ENCODE results near the gene DLG2.

The DLG2 gene

GRCh38 chr11:84763931-84764330 lies 863.2 kb downstream of the DLG2 start:
- DNase-seq (ENCODE audit: low spot score), result no peak

GRCh38 chr11:84757711-84758110 lies 869.4 kb downstream of the DLG2 start:
- no peak for DNase-seq (ENCODE audit: low spot score)

- no peak for DNase-seq (ENCODE audit: low spot score)
These were observed 875.8 kb downstream of the DLG2 start for GRCh38 chr11:84751371-84751770.

DNA sequence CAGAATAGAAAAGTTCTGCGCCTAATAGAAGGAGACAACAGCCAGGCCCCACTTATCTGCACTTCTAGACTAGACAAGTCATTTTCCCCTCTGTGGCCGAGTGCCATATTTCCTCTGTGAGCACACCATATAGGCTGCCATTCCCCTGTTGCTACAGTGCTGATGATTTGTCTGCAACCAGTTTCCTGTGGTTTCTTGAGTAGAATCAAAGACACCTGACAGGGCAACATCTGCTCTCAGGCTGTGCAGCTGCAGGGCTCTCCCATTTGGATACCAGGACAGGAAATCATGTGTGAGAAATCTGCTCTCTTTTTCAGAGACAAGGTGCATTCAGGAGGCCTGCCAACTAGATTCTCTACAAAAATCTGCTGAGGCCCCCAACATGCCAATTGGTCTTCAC lies 879.3 kb downstream of the DLG2 start:
- no peak for DNase-seq (ENCODE audit: low spot score)

DNA sequence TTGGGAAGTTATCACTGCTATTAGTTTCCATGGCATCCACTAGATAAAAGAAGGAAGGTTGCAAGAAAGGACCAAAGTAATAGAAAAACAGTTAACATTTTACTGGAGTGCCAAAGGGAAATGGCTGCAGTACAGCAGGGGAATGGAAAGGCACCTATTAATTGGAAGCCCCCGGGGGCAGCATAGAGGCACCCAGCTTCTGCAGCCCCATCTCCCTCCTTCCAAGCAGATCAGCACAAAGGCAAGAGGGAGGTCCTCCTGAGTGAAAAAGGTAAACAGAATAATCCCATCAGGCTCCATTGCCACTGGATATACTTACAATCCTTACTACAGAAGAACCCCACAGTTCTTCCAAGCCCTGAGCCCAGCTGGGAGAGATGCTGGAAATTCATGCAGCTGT lies 887.1 kb downstream of the DLG2 start:
- DNase-seq (ENCODE audit: low spot score), result no peak

DNA sequence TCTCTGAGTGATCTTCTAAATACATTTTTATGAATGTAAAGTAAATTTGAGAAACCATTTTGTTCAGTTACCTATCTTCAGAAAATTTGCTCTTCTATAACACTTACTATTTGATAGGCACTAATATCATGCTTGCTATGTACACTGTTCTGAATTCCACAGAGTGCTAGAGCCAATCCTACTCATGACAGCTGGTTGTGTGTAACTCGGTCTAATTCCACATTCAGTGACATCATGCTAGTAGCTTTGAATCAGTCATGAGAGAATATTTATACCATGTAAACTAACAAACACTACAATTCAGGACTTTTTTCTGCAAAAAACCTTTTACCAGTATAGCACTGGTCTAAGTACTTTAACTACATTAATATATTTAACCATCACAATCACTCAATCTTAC lies 902.9 kb downstream of the DLG2 start:
- DNase-seq (ENCODE audit: low spot score), result no peak

DNA sequence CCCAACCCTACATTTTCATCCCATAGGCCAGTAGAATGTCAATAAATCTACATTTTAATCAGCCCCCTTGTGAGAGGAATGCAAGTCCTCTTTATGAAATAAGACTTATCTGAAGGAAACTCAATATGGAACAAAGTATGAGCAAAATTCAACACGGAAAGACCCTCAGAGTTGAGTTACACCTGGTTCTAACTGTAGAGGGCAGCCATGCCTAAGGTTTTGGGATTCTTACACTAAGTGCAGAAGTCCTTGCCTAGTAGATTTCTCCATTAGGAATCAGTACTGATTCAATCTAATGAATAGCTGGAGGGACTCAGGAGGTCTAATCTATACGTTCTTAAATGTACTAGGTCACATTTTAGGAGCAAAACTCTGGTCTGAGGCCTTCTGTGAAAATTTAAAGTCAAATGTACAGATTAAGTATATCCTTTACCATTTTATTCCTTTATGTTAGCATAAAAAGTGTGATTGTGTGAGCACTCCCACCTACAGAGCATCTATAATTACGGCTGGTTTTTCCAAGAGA lies 904.5 kb downstream of the DLG2 start:
- no peak for DNase-seq (ENCODE audit: low spot score)

GRCh38 chr11:84721561-84721961 lies 905.6 kb downstream of the DLG2 start:
- no peak for DNase-seq (ENCODE audit: low spot score)

GRCh38 chr11:84720706-84721402 lies 906.3 kb downstream of the DLG2 start:
- peak; percentile 39 for DNase-seq (ENCODE audit: low spot score)

GRCh38 chr11:84719935-84720577 lies 907.1 kb downstream of the DLG2 start:
- peak; percentile 17 for DNase-seq (ENCODE audit: low spot score)

DNA sequence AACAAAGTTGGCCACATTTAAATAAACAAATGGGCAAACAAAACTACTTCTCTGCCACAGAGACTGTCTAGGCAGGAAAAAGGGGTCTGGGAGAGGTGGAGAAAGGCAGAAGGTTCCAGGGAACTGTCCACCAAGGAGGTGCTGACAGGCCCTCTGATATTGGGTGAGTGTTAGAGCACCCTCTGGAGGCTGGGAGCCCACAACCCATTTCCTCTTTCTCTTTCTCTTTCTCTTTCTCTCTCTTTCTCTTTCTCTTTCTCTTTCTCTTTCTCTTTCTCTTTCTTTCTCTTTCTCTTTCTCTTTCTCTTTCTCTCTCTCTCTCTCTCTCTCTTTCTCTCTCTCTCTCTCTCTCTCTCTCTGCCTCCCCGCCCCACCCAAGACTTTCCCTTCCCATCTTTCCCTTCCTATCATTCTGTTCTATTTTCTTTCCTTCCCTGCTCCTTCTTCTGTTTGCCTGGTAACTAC lies 912.8 kb downstream of the DLG2 start:
- peak; percentile 49 for DNase-seq (ENCODE audit: low spot score)

DNA sequence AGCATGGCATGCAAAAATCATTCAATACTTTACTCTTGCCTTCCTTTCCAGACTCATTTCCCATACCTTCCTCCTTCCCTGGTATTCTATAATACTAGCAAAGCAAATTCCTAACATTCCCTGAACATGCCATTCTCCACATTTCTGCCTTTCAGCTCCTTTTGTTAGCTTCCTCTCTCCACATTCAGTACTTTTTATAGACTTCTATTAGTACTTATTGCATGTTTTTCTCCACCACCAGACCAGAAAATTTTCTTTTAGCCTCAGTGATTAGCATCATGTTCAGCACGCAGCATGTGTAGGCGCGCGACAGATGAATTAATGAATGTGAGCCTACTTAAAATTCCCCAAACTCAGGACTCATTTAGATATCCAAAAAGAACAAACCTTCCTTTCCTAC lies 935.3 kb downstream of the DLG2 start:
- no peak for DNase-seq (ENCODE audit: low spot score)

DNA sequence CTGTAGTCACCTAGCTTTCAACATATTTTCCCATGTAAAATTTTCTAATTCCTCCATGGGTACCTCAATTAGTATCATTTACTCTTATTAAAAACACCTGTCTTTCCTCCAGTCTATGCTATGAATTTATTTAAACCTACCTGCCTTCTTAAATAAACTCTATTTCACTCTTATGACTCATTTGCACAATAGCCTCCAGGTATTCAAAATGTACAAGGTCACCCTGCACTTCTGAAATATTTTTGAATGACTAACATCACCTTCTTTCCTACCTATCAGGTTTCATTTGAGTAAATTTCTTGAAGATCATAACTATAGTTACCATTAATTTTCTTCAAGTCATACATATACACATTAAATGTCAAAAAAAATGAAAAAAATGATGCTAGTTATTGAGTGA lies 939.7 kb downstream of the DLG2 start:
- DNase-seq (ENCODE audit: low spot score), result no peak

DNA sequence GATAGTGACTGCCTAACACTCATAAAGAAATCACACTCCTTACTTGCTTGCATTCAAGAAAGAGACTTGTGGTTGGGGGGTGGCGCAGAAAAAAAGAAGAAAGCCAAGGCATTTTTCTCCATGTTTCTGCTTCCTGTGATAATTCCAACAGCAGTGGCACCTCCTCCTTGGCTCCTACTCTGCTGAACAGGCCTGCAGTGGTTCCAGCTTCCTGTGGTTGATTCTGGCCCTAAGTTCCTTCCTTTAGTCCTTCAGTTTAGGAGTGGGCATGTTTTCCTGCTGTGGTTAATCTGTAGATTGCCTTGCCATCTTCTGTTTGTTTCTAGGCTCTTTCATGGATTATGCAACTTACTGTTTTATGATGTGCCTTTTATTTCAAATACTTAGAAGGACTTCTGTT lies 940.4 kb downstream of the DLG2 start:
- no peak for DNase-seq (ENCODE audit: low spot score)

- DNase-seq (ENCODE audit: low spot score), result no peak
These were observed 941.2 kb downstream of the DLG2 start for GRCh38 chr11:84685976-84686375.

DNA sequence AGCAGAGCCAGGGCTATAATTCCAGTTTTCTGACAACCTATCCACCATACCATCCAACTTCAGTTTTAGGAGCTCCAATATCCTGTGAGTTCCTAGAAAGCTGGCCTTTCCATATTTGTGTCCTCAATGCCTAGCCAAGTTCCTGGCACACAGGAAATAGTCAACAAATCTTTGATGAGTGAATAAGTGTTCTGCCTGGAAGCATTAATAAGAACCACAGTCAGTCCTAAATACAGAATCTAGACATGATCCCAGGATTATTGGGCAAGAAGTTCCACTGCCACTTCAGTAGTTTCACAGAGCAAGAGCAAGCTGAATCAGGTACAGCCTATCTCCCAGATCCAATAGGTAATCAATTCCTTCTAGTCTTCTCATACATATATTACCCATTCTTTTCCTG lies 942.0 kb downstream of the DLG2 start:
- no peak for DNase-seq (ENCODE audit: low spot score)

DNA sequence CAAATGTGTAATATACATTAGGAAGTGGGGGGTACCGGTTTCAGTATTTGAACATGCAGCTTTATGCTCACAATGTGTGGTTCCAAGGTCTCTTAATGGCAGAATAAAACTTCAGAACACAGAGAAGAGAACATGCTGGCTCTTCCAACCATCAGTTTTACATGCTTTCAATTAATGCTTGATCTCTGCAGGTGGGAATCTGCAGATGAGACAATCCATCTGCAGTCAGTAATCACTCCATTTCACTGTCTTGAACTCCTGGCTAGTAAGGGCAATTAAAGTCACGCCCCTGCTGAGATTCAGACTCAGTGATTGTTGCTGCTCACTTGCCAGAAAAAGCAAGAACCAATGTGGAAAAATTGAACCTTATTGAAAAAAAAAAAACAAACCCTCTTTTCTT lies 945.7 kb downstream of the DLG2 start:
- no peak for DNase-seq (ENCODE audit: low spot score)

DNA sequence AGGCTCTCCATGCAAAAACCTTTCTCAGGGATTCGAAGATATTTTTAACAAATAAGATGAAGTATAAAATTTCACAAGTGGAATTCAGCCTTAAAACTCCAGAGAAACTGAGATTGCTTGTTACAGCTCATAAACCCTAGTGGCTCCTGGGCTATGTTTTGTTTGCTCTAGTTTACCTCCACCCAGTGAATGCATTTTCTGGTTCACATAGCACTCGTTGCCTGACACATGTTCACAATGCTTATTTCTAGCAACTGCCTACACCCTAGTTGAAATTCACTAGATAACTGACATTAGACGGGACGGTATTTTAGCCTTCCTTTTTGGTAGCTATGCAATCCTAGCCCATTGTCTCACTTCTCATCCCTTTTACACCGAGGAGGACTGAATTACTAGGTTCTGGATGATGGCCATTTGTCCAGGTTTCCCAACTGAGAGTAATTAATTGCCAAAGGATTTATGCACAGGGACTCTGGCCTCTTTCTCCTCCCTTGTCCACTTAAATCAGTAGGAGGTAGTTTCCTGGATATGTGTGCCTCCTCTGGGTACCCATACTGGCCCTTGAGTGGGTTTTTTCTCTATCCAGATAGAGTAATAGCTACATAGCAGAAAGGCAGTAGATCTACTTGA lies 951.6 kb downstream of the DLG2 start:
- no peak for DNase-seq (ENCODE audit: low spot score)

DNA sequence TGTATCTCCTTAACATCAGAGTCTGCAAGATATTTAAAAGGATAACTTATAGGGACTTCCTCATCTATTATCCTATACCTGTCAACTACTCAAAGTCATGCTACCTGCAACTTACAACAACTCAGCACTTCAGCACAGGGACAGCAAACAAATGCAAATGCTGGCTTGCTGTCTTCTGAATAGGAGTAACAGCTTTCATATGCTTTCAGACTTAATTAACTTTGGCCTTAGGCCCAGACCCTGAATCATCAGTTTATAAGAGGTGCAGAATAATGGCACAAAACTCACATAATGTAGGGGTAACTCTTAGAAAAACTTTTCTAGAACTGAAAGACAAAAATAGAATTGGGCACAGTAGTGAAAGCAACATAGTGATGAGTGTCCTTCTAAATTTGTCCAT lies 953.4 kb downstream of the DLG2 start:
- DNase-seq (ENCODE audit: low spot score), result peak; percentile 3

DNA sequence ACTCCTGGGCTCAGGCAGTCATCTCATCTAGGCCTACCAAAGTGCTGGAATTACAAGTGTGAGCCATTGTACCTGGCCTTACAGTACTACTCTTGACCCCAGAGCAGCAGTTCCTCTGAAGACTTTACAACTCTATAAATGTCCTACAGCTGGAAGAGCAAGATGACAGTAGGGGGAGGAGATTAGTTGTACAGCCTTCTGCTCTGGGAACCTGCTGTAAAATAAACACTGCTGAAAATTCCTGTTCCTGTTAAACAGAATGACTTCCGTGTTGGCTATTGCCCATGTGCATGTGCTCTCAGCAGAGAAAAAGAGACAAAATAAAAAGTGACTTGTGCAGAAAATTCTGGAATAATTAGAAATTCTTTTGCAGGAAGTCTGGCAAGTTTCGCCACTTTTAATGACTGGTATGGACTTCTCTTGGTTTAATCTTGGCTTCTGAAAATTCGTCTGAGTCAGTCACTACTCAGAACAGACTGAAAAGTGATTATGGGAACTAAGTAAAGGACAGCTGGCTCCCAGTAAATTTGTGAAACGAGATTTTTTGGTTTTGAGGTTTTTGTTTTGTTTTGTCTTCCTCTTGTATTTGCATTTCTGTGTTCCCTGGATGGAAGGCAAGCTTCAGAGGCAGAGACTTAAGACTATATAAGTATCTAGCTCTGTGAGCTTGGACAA lies 955.7 kb downstream of the DLG2 start:
- no peak for DNase-seq (ENCODE audit: low spot score)

- DNase-seq (ENCODE audit: low spot score), result no peak
These were observed 963.4 kb downstream of the DLG2 start for GRCh38 chr11:84663731-84664130.

DNA sequence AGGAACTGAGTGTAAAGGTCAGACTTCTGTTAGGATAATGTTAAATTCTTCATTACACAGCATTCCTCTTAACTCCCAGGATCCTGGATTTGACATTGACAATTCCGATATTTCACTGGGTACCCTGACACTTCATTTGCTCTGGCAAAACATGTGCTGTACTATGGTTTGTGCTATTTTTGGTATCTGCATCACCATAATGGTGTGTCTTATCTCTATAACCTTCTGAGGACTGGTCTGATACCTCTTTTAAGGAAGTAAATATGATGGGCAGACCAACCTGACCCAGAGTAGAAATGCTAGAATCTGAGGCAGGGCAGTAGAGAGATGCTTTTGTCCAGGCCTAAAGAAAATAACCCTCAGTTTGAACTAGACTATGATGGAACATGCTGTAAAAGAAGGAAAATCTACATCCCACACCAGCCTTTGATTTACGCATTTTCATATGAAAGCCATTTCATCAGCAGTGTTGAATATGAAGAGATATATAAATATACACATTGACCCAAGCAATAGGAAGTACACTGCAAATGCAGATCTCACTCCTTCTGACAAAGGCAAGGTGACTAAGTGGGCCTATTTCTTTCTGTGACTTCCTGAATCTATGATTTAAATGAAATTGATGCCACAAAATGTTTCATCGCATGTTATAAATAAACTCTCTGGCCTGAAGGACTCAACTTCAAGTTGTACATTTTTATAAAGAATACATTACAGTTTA lies 966.7 kb downstream of the DLG2 start:
- no peak for DNase-seq (ENCODE audit: low spot score)
